Transverse colon (tissue), 4 donors: Measurements from ENCODE around the gene CATSPERE. TPM values are rescaled to one million over a fixed set of nuclear protein-coding genes. Genes with fewer than 3 reads are reported as not detected.
"Not testable (repeated sequence)": the region's sequence is repeated elsewhere in the genome, so short reads cannot be mapped to it uniquely, and the experiment has no call there.

Experiments
- DNase-seq: peaks from one replicate; pipeline ENCODE4 v3.0.0-alpha.2; 2019
- H3K27ac ChIP-seq, 4 donors: fragments of 200-600 bp; sonication (generic); 2 replicates each; pipeline ENCODE4 v1.5.1; 2016 to 2018; ENCODE audit warnings: inconsistent platforms in 4 of 4
- H3K27me3 ChIP-seq: fragments of 200-600 bp; sonication (generic); 2 replicates; pipeline ENCODE4 v1.5.1; 2017; ENCODE audit warnings: inconsistent platforms
- H3K36me3 ChIP-seq, 4 donors: fragments of 200-600 bp; sonication (generic); 2 replicates each; pipeline ENCODE4 v1.5.1; 2017 to 2019; ENCODE audit warnings: inconsistent platforms in 4 of 4
- H3K4me1 ChIP-seq, 4 donors: fragments of 200-600 bp; sonication (generic); 2 replicates each; pipeline ENCODE4 v1.5.1; 2017 to 2020; ENCODE audit warnings: inconsistent platforms in 4 of 4
- H3K4me3 ChIP-seq, 4 donors: fragments of 200-600 bp; sonication (generic); 1 replicate in 1 of 4; 2 replicates in 3 of 4; pipeline versions ENCODE4 v1.5.1 to v1.6.1; 2017 to 2019; ENCODE audit warnings: inconsistent platforms in 4 of 4
- H3K9me3 ChIP-seq, 2 donors: fragments of 200-600 bp; sonication (generic); 2 replicates each; pipeline ENCODE4 v1.5.1; 2017 to 2019; ENCODE audit warnings: inconsistent platforms in 2 of 2
- CTCF ChIP-seq, 5 experiments: fragments of 200-600 bp in 3 of 5; fragments of 450-650 bp in 2 of 5; sonication (generic) in 3 of 5; IDR thresholded peaks; 1 replicate in 2 of 5; 2 replicates in 3 of 5; pipeline ENCODE4 v1.5.1; 2016 to 2017; ENCODE audit warnings: antibody characterized with exemption in 5 of 5, inconsistent platforms in 3 of 5, mild to moderate bottlenecking in 2 of 5, moderate library complexity in 1 of 5
- EP300 ChIP-seq: sonication (generic); formaldehyde crosslinking; IDR thresholded peaks from one replicate; pipeline ENCODE4 v1.6.1; 2017; ENCODE audit warnings: antibody characterized with exemption, low read depth
- POLR2A ChIP-seq: fragments of 450-650 bp; IDR thresholded peaks from one replicate; pipeline ENCODE4 v1.6.1; 2016; ENCODE audit warnings: antibody characterized with exemption, mild to moderate bottlenecking, moderate library complexity
- POLR2AphosphoS5 ChIP-seq, 3 donors: sonication (generic); formaldehyde crosslinking; IDR thresholded peaks; one replicate each; pipeline ENCODE4 v1.6.1; 2016; ENCODE audit warnings: antibody characterized with exemption in 3 of 3
- WGBS, 2 donors: methylation state at CpG; one replicate each; pipeline ENCODE4 v1.1.5; 2018; ENCODE audit warnings: low coverage in 1 of 2; 5-methylcytosine and 5-hydroxymethylcytosine counted together
- in situ Hi-C, 4 donors: fragments of 200-750 bp; cut with MboI; loops; one replicate each; pipeline versions ENCODE4 v1.15.0 to v1.15.1; 2017; ENCODE audit warnings: low sequenced_read_pairs in 3 of 4, low pct_ligation_motif_present in 1 of 4, low pct_unique_long_range_greater_than_20kb in 1 of 4
- intact Hi-C: fragments of 100-400 bp; cut with DNase I; formaldehyde crosslinking; loops from one replicate; pipeline ENCODE4 v1.15.1; 2023; ENCODE audit warnings: low total_unique reads
- small RNA-seq, 4 donors: library from RNA; depleted of rRNA; stranded (forward); fragments of <200 nt; gene quantifications; one replicate each; pipeline ENCODE3, GENCODE V24; 2016
- total RNA-seq, 4 donors: library from RNA; depleted of rRNA; stranded (reverse); fragments of >200 nt; gene quantifications; one replicate each; pipeline ENCODE4 v1.1.0, GENCODE V29; 2016

The CATSPERE gene
- total RNA-seq, 4 donors from 2014 or later, result 0.55 to 2.7 TPM; not detected in 2

- TF ChIP-seq POLR2AphosphoS5 (IDR thresholded peaks at IDR 0.05) (no peak), POLR2A (no peak), EP300 (no peak), CTCF (IDR thresholded peaks at IDR 0.05) (no peak)
- H3K4me3 ChIP-seq, result no peak overlapping the region
- peaks cover 0 to 4% (median 0%) of the 10 kb centered on the region in 4 donors for H3K36me3 ChIP-seq
- 74 to 75% methylated on average over 4 of the region's 4 CpGs for WGBS, 2 donors
- in situ Hi-C loops, result no loop called here
- intact Hi-C loops, result no loop called here
- no peaks in the 10 kb centered on the region for H3K9me3 ChIP-seq
- no peak overlapping the region for H3K27ac ChIP-seq
- DNase-seq, result no peak
- no peaks in the 10 kb centered on the region for H3K27me3 ChIP-seq
- peaks cover 0 to 24% (median 2%) of the 10 kb centered on the region in 4 donors for H3K4me1 ChIP-seq
Measured at GRCh38 chr1:244674446-244674845, 213.4 kb downstream of the CATSPERE start.

- in situ Hi-C loops (no loop called here), intact Hi-C loops (no loop called here)
- Histone ChIP-seq H3K27ac (no peak overlapping the region), H3K4me3 (no peak overlapping the region), H3K9me3 (no peaks in the 10 kb centered on the region), H3K27me3 (no peaks in the 10 kb centered on the region), H3K4me1 (peaks cover 0 to 24% (median 2%) of the 10 kb centered on the region in 4 donors), H3K36me3 (peaks cover 0 to 4% (median 0%) of the 10 kb centered on the region in 4 donors)
- DNase-seq, result no peak
- TF ChIP-seq POLR2AphosphoS5 (IDR thresholded peaks at IDR 0.05) (no peak), EP300 (no peak), POLR2A (no peak), CTCF (IDR thresholded peaks at IDR 0.05) (no peak)
- 92 to 94% methylated on average over 2 of the region's 2 CpGs for WGBS, 2 donors
Measured at GRCh38 chr1:244675167-244675566, 214.1 kb downstream of the CATSPERE start.

GRCh38 chr1:244678697-244679096, 217.6 kb downstream of the CATSPERE start:
- Histone ChIP-seq H3K27me3 (no peaks in the 10 kb centered on the region), H3K9me3 (no peaks in the 10 kb centered on the region), H3K27ac (peak overlapping the region in 2 of 4 donors; percentile 38), H3K36me3 (peaks cover 0 to 4% (median 0%) of the 10 kb centered on the region in 4 donors), H3K4me3 (no peak overlapping the region), H3K4me1 (peaks cover 0 to 25% (median under 1%) of the 10 kb centered on the region in 4 donors)
- in situ Hi-C loops (no loop called here), intact Hi-C loops (no loop called here)
- DNase-seq, result no peak
- no peak for TF ChIP-seq POLR2AphosphoS5 (IDR thresholded peaks at IDR 0.05)
- 51 to 81% methylated on average over 5 to 6 of the region's 6 CpGs for WGBS, 2 donors

- no peak for DNase-seq
- 94 to 100% methylated on average over 1 of the region's 1 CpG for WGBS, 2 donors
- Histone ChIP-seq H3K4me3 (no peak overlapping the region), H3K27me3 (no peaks in the 10 kb centered on the region), H3K27ac (no peak overlapping the region), H3K4me1 (peaks cover 0 to 27% (median 0%) of the 10 kb centered on the region in 4 donors), H3K36me3 (no peaks in the 10 kb centered on the region), H3K9me3 (no peaks in the 10 kb centered on the region)
- no peak for TF ChIP-seq EP300
- TF ChIP-seq POLR2A, result no peak
- no peak for TF ChIP-seq CTCF (IDR thresholded peaks at IDR 0.05)
- no peak for TF ChIP-seq POLR2AphosphoS5 (IDR thresholded peaks at IDR 0.05)
- in situ Hi-C loops (no loop called here), intact Hi-C loops (no loop called here)
Measured at GRCh38 chr1:244680667-244681066, 219.6 kb downstream of the CATSPERE start.

GRCh38 chr1:244682087-244682486, 221.0 kb downstream of the CATSPERE start:
- WGBS, 2 donors, result 85 to 95% methylated on average over 1 to 4 of the region's 4 CpGs
- peaks cover 0 to 29% (median 0%) of the 10 kb centered on the region in 4 donors for H3K4me1 ChIP-seq
- H3K9me3 ChIP-seq, H3K36me3 ChIP-seq, in situ Hi-C loops, intact Hi-C loops, H3K4me3 ChIP-seq, DNase-seq, H3K27me3 ChIP-seq, H3K27ac ChIP-seq: not testable (repeated sequence)

Small RNA genes within 50 kb of the gene (small RNA-seq; reads per million reads assigned to genes)
- gene CYCSP5, result 0 reads per million in 4 donors

Other genes with a start within 250 kb of the CATSPERE start
- gene ADSS2, start 9.4 kb upstream of the CATSPERE start, total RNA-seq, result 10 to 100 TPM; 13.7 to 47.0 (median 27.3) TPM
- gene DESI2, start 191.9 kb downstream of the CATSPERE start, total RNA-seq, result 10 to 100 TPM; 18.3 to 41.6 (median 30.6) TPM